DOHH2 (cell line): ENCODE measurements around the gene TPSG1.

Experiments
- EZH2phosphoT487 ChIP-seq: fragments of 200-600 bp; sonication (generic); IDR thresholded peaks from 2 replicates; pipeline ENCODE4 v1.6.1; 2017; ENCODE audit warnings: borderline replicate concordance, mild to moderate bottlenecking, antibody characterized with exemption, low read length, moderate library complexity, mixed read lengths
- TF ChIP-seq, protein P1 (sequence below): fragments of 200-600 bp; sonication (generic); IDR thresholded peaks from one replicate; pipeline ENCODE4 v1.5.1; 2014; ENCODE audit warnings: antibody characterized with exemption, mild to moderate bottlenecking, low read depth, low read length; ENCODE audit not compliant: poor library complexity, severe bottlenecking

DNA sequence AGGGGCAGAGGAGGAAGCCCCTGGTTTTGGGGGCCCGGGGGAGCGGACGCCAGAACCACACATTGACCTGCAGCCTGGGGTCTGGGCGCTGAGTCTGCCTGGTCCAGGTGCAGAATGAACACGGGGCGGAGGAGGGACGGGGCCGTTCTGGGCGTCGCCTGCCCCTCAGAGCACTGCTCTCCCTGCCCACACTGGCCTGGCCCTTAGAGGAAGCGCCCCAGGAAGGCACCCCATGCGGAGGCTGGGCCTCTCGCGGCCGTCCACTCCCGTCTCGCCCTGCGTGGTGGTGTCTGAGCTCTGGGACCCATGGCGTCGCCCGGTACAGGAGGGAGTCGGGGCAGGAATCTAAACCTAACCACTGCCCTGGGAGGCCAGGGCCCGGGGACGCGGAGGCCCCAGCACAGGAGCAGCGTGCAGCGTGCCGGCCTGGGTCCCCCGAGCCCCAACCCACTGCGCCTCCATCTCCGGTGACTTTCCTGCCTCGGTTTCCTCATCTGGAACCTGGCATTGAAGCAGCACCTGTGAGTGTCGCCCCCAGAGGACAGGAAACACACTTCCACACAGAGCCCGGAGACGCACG, 35.1 kb upstream of the TPSG1 start:
- TF ChIP-seq, protein P1, sequence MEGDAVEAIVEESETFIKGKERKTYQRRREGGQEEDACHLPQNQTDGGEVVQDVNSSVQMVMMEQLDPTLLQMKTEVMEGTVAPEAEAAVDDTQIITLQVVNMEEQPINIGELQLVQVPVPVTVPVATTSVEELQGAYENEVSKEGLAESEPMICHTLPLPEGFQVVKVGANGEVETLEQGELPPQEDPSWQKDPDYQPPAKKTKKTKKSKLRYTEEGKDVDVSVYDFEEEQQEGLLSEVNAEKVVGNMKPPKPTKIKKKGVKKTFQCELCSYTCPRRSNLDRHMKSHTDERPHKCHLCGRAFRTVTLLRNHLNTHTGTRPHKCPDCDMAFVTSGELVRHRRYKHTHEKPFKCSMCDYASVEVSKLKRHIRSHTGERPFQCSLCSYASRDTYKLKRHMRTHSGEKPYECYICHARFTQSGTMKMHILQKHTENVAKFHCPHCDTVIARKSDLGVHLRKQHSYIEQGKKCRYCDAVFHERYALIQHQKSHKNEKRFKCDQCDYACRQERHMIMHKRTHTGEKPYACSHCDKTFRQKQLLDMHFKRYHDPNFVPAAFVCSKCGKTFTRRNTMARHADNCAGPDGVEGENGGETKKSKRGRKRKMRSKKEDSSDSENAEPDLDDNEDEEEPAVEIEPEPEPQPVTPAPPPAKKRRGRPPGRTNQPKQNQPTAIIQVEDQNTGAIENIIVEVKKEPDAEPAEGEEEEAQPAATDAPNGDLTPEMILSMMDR, result no peak
- no peak for TF ChIP-seq EZH2phosphoT487
